NB4 (cell line): ENCODE data around the gene EEPD1.

ENCODE experiments used
- DNase-seq: peaks from one replicate; pipeline ENCODE4 v3.0.0; 2010; ENCODE audit warnings: low read depth
- H3K4me3 ChIP-seq: one replicate; pipeline ENCODE4 v1.5.1; 2011; ENCODE audit warnings: mild to moderate bottlenecking, low read depth, low read length, moderate library complexity
- MAX ChIP-seq: IDR thresholded peaks from 2 replicates; pipeline ENCODE4 v1.6.1; 2011; ENCODE audit warnings: low read depth, low read length
- MYC ChIP-seq: IDR thresholded peaks from 2 replicates; pipeline ENCODE4 v1.6.1; 2011; ENCODE audit warnings: low read depth, low read length
- POLR2A ChIP-seq: IDR thresholded peaks from 2 replicates; pipeline ENCODE4 v1.6.1; 2011; ENCODE audit warnings: mild to moderate bottlenecking; ENCODE audit not compliant: insufficient read length; ENCODE audit errors: extremely low read depth
- TF ChIP-seq, protein P1 (sequence below): IDR thresholded peaks from one replicate; pipeline ENCODE4 v1.5.1; 2012; ENCODE audit warnings: low read depth, low read length

EEPD1 gene

DNA sequence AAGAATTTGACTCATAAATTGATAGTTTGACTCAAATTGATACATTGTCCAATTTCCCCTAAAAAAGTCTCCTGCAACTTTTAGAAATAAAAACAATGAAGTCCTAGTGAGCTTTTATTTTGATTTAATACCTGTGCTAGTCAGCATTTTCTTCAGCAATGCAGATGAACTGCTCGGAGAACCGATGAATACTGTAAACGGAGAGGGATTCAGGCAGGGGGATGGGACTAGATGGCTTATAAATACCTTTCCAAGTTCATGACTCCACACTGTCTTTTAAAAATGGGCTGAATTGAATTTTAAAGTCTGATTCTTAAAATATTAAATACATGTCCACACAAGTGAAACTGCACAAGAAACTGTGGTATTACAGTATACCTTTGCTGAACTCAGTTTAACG is 12.7 kb downstream of the EEPD1 start:
- no peak for DNase-seq

DNA sequence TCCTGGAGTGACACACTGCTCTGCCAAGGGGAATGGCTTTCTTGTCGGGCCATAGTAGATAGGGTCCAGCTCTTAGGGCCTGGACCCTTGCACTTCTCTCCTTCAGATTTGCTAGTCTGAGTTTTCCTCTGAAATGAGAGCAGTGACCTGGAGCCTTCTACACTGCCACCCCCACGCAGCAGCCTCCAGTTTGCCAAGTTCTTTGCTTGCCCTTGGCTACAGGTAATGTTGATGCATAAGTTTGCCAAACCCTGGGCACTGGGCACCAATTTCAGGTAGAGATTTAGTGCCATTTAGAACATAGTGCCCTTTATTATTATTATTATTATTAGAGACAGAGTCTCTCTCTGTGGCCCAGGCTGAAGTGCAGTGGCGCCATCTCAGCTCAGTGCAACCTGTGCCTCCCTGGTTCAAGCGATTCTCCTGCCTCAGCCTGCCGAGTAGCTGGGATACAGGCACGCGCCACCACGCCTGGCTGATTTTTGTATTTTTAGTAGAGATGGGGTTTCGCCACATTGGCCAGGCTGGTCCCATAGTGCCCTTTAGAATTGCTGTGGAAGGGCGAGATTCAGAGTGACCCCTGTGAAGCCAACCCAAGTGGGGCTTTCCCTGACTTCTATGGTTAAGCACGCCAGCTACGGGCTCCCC is 14.5 kb downstream of the EEPD1 start:
- no peak overlapping the region for H3K4me3 ChIP-seq
- no peak for TF ChIP-seq MYC
- no peak for TF ChIP-seq MAX
- TF ChIP-seq, protein P1, sequence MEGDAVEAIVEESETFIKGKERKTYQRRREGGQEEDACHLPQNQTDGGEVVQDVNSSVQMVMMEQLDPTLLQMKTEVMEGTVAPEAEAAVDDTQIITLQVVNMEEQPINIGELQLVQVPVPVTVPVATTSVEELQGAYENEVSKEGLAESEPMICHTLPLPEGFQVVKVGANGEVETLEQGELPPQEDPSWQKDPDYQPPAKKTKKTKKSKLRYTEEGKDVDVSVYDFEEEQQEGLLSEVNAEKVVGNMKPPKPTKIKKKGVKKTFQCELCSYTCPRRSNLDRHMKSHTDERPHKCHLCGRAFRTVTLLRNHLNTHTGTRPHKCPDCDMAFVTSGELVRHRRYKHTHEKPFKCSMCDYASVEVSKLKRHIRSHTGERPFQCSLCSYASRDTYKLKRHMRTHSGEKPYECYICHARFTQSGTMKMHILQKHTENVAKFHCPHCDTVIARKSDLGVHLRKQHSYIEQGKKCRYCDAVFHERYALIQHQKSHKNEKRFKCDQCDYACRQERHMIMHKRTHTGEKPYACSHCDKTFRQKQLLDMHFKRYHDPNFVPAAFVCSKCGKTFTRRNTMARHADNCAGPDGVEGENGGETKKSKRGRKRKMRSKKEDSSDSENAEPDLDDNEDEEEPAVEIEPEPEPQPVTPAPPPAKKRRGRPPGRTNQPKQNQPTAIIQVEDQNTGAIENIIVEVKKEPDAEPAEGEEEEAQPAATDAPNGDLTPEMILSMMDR = no peak
- TF ChIP-seq POLR2A = no peak
- DNase-seq = no peak

More for the DNA sequence above, 12.7 kb downstream of the EEPD1 start:
- no peak overlapping the region for H3K4me3 ChIP-seq
- TF ChIP-seq POLR2A (no peak), MAX (no peak), MYC (no peak)

DNA sequence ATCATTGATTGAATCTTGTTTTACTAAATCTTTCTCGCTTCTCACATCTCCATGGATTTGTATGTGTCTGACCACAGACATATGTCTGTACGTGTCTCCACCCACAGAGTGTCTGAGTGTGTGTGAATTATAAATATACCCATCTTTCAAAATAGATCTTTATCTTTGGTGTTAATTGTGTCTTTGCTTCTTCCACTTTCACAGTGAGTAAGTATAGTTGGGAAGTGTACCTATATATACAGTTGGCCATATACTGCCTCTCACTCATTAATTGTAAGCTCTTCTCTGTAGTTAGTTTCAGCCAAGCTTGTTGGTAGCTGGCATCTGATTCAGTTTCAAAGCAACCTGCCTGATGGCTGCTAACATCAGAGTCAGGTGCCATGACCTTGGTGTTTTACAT is 18.4 kb downstream of the EEPD1 start:
- TF ChIP-seq MYC (no peak), MAX (no peak), POLR2A (no peak)
- TF ChIP-seq, protein P1 = no peak
- no peak for DNase-seq
- H3K4me3 ChIP-seq = no peak overlapping the region

DNA sequence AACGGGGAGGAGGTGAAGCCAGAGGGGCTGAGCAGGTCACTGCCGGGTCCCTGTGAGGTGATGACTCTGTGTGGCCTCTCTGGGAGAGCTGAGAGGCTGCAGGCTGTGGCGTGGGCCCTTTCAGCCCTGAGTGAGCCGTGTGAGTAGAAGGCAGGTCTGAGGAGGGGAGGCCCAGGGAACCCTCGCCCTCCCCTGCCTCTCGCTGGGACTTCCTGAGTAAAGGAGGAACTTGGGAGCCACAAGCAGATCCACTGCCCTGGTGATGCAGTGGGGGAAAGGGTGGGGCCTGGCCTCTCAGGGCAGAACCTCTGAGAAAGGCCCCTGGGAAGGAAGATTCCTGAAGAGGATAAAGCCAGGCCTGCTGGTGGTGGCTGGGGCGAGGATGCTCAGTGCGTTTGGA is 22.8 kb downstream of the EEPD1 start:
- H3K4me3 ChIP-seq = no peak overlapping the region
- TF ChIP-seq POLR2A (no peak), MYC (no peak), MAX (no peak)
- TF ChIP-seq, protein P1 = no peak
- peak; percentile 92 for DNase-seq

DNA sequence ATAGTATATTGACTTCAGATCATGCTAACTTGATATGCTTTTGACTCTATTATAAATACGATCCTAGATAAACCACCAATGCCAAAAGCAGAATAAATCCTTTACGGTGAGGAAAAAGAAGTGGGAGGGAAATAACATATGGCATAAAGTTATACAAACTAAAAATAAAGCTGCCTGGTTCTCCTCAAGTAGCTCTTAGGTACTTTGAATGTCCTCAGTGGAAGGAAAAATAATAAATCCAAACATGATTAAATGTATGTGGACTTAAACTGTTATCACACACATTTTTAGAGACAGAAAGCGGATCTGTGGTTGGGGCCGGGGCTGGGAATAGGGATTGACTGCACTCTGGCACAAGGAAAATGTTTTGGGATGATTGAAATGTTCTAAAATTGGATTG is 23.6 kb downstream of the EEPD1 start:
- TF ChIP-seq MYC (no peak), MAX (no peak), POLR2A (no peak)
- TF ChIP-seq, protein P1 = no peak
- H3K4me3 ChIP-seq = no peak overlapping the region
- DNase-seq = no peak

DNA sequence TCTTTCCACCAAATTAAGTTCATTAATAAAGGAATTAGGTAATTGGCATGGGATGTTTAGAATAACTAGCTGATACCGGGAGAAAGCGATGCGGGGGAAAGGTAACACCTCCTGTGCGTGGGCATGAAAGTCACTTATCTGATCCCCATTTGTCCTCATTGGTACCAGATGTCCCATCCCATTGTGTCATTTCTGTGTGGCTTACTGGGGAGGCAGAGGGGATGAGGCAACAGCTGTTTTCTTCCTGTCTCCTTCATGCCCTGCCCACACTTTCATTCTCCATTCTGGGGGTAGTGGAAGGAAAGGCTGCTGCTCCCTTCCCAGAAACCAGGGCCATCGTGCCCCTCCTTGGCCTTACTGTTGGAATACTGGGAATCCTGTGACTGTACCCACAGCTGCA is 27.1 kb downstream of the EEPD1 start:
- DNase-seq = peak; percentile 58
- H3K4me3 ChIP-seq = no peak overlapping the region
- TF ChIP-seq, protein P1 = no peak
- TF ChIP-seq MAX = no peak
- no peak for TF ChIP-seq POLR2A
